ENCODE data around the gene ZNF500. TPM values are rescaled to one million over a fixed set of nuclear protein-coding genes. Genes with fewer than 3 reads are reported as not detected.

ZNF500 gene
- polyA plus RNA-seq, 1 of the 3 experiments (the other 2 are of a cell fraction), result 6.3 TPM

GRCh38 chr16:4734063-4734729, 32.8 kb downstream of the ZNF500 start, which contains the start of the genes ANKS3 and DNAAF8:
Gene ANKS3 (minus strand): TSS chr16:4734271. CDS start chr16:4730149, 4,122 bp downstream.
Gene DNAAF8 (plus strand): TSS chr16:4734537. CDS start chr16:4736515, 1,978 bp downstream.
- Histone ChIP-seq H3K36me3 (replicated peaks in 1 of 2; ENCODE audit: control insufficient read depth in 1 of 2, insufficient read depth in 2 of 2, low read length in 1 of 2) (peaks cover 10 to 18% of the 10 kb centered on the region in 2 experiments), H3K27ac (ENCODE audit: low read depth in 2 of 2, low read length in 1 of 2) (peak within 1 kb of the TSS; percentile 88 to 96), H3K4me1 (ENCODE audit: control insufficient read depth in 1 of 2, insufficient read depth in 2 of 2, low read depth in 1 of 2, low read length in 1 of 2) (peaks cover 0 to 6% of the 10 kb centered on the region in 2 experiments; a peak in 1 of 4 replicates), H3K9ac (peak within 1 kb of the TSS; percentile 88), H4K20me1 (ENCODE audit: insufficient read depth) (no peaks in the 10 kb centered on the region), H3K4me3 (ENCODE audit: low read depth in 2 of 2, low read length in 1 of 2) (peak within 1 kb of the TSS; percentile 97), H3F3A (replicated peaks; ENCODE audit: insufficient read depth) (no peaks in the 10 kb centered on the region), H2AFZ (ENCODE audit: low read depth) (peak within 1 kb of the TSS; percentile 90), H3K9me3 (no peaks in the 10 kb centered on the region), H3K79me2 (ENCODE audit: insufficient read depth) (peaks cover 48% of the 10 kb centered on the region), H3K27me3 (ENCODE audit: insufficient read depth) (no peaks in the 10 kb centered on the region), H3K4me2 (peak within 1 kb of the TSS; percentile 98), H3K9me2 (no peaks in the 10 kb centered on the region)
- ChIA-PET CTCF (interaction anchor here (0.9 to 1.5 kb wide), 4 partner anchors 69 to 222 kb away, joined by 3 to 7 read pairs (median 4); no protein-coding TSS in a partner anchor), POLR2A (interaction anchor here (0.7 to 2.2 kb wide), 11 partner anchors 10 to 225 kb away, joined by 3 to 16 read pairs (median 4); partner anchors contain the start of genes ROGDI and ZNF500)
- peak; percentile 97 for DNase-seq
- under 1% methylated on average over 33 of the region's 70 CpGs for WGBS (ENCODE audit: low lambda C conversion rate)
- TF ChIP-seq RCOR1 (IDR thresholded peaks at IDR 0.05; ENCODE audit: low read length) (no peak; the same call in 1 of the 2 replicates), CHD2 (IDR thresholded peaks at IDR 0.05; ENCODE audit: low read length, partially characterized antibody) (peak; percentile 69), REST (IDR thresholded peaks at IDR 0.05; ENCODE audit: low read depth, low read length) (peak; percentile 79), MAX (IDR thresholded peaks at IDR 0.05; ENCODE audit: low read depth) (peak; percentile 91), POLR2AphosphoS5 (IDR thresholded peaks at IDR 0.05; ENCODE audit: low read depth, low read length) (no peak), FOSL2 (IDR thresholded peaks at IDR 0.05; ENCODE audit: borderline replicate concordance, low read depth) (no peak), ZBTB33 (IDR thresholded peaks at IDR 0.05; ENCODE audit: borderline replicate concordance, low read depth) (no peak), FOXJ3 (CRISPR knock-in tag; IDR thresholded peaks at IDR 0.05) (no peak), USF2 (IDR thresholded peaks at IDR 0.05; ENCODE audit: borderline replicate concordance, low read depth, low read length) (no peak), GABPA (IDR thresholded peaks at IDR 0.05; ENCODE audit: low read depth) (peak; percentile 90), PBX3 (IDR thresholded peaks at IDR 0.05) (peak; percentile 97), RXRA (IDR thresholded peaks at IDR 0.05; ENCODE audit: borderline replicate concordance, low read depth) (no peak), TAF1 (IDR thresholded peaks at IDR 0.05; ENCODE audit: borderline replicate concordance, low read depth, low read length) (no peak), IRF3 (IDR thresholded peaks at IDR 0.05; ENCODE audit: low read depth, low read length) (peak; percentile 56; the same call in 1 of the 2 replicates), RFX5 (IDR thresholded peaks at IDR 0.05; ENCODE audit: low read length) (no peak; the same call in 1 of the 2 replicates), SMC3 (IDR thresholded peaks at IDR 0.05; ENCODE audit: low read depth, low read length) (no peak), EP300 (IDR thresholded peaks at IDR 0.05; ENCODE audit: borderline replicate concordance in 1 of 2, low read depth in 1 of 2, low read length in 1 of 2) (no peak), USF1 (IDR thresholded peaks at IDR 0.05; ENCODE audit: borderline replicate concordance, low read depth) (no peak), CTCF (IDR thresholded peaks at IDR 0.05) (no peak)

Data from SK-N-SH (cell line).